GM12878 (cell line): ENCODE results near the gene SLC25A20. TPM values are rescaled to one million over a fixed set of nuclear protein-coding genes. Genes with fewer than 3 reads are reported as not detected.

Experiments
- ATAC-seq: fragments of 200-7000 bp; cut with Tn5 transposase; 3 replicates; pipeline ENCODE4 v1.9.1; 2020; ENCODE audit warnings: mild to moderate bottlenecking, moderate library complexity
- BruUV-seq: library from RNA; stranded (reverse); fragments of 400-500 nt; replicated peaks from 2 replicates; lab custom pipeline; 2021; lab: Mats Ljungman, UMichigan
- CTCF ChIA-PET: fragments of 300-600 bp; sonication (Branson Sonifier 250); formaldehyde crosslinking; extraction: SDS; loops from one replicate; lab custom pipeline; 2021; ENCODE audit warnings: inconsistent platforms; lab: Yijun Ruan, JAX
- POLR2A ChIA-PET: fragments of 350-600 bp; formaldehyde crosslinking; extraction: SDS; loops from one replicate; lab custom pipeline; 2021; ENCODE audit warnings: inconsistent platforms; lab: Charles Lee
- RAD21 ChIA-PET: fragments of 300-600 bp; sonication (Branson Sonifier 250); formaldehyde crosslinking; loops from one replicate; lab custom pipeline; 2023; ENCODE audit warnings: antibody characterized with exemption; ENCODE audit not compliant: unreplicated experiment; lab: Charles Lee
- SMC1A ChIA-PET: fragments of 300-600 bp; sonication (Branson Sonifier 250); formaldehyde crosslinking; loops from one replicate; lab custom pipeline; 2023; ENCODE audit not compliant: unreplicated experiment, uncharacterized antibody; lab: Charles Lee
- DNase-seq: peaks from one replicate; pipeline ENCODE4 v3.0.0-alpha.2; 2011; ENCODE audit warnings: low read depth, low spot score
- FAIRE-seq: peaks from 3 replicates; lab custom pipeline; 2011; peaks lifted over from hg19 to GRCh38; lab: Jason Lieb, UNC
- H2AFZ ChIP-seq: 2 replicates; pipeline ENCODE4 v1.6.0; 2011; ENCODE audit warnings: low read depth, low read length, control low read depth; ENCODE audit not compliant: control insufficient read depth
- H3K27ac ChIP-seq: 2 replicates; pipeline ENCODE4 v1.5.1; 2011; ENCODE audit warnings: control low read depth; ENCODE audit not compliant: control insufficient read depth, insufficient read depth
- H3K27me3 ChIP-seq, 2 experiments: replicated peaks in 1 of 2; 2 replicates each; pipeline versions ENCODE4 v1.6.0 to v1.6.1; 2011; ENCODE audit warnings: low read length in 1 of 2; ENCODE audit not compliant: control insufficient read depth in 2 of 2, insufficient read depth in 2 of 2
- H3K36me3 ChIP-seq, 2 experiments: 2 replicates each; pipeline ENCODE4 v1.5.1; 2011; ENCODE audit warnings: low read length in 1 of 2; ENCODE audit not compliant: control insufficient read depth in 2 of 2, insufficient read depth in 2 of 2
- H3K4me1 ChIP-seq: 2 replicates; pipeline ENCODE4 v1.6.1; 2011; ENCODE audit warnings: mild to moderate bottlenecking, low read length, moderate library complexity, mixed read lengths; ENCODE audit not compliant: control insufficient read depth, insufficient read depth
- H3K4me2 ChIP-seq: 2 replicates; pipeline ENCODE4 v1.6.0; 2011; ENCODE audit warnings: control low read depth; ENCODE audit not compliant: control insufficient read depth, insufficient read depth
- H3K4me3 ChIP-seq: fragments of 200-600 bp; sonication (generic); 2 replicates; pipeline ENCODE4 v1.5.1; 2016
- H3K79me2 ChIP-seq: 2 replicates; pipeline ENCODE4 v1.6.0; 2011; ENCODE audit warnings: low read length; ENCODE audit not compliant: control insufficient read depth, insufficient read depth
- H3K9ac ChIP-seq: 2 replicates; pipeline ENCODE4 v1.8.0; 2011; ENCODE audit warnings: low read length, control low read depth, mixed read lengths; ENCODE audit not compliant: control insufficient read depth, insufficient read depth
- H3K9me3 ChIP-seq: replicated peaks from 3 replicates; pipeline ENCODE4 v1.5.1; 2011; ENCODE audit warnings: mild to moderate bottlenecking, low read length; ENCODE audit not compliant: control insufficient read depth, insufficient read depth
- H4K20me1 ChIP-seq: 2 replicates; pipeline ENCODE4 v1.6.0; 2011; ENCODE audit not compliant: control insufficient read depth, insufficient read depth
- BCL11A ChIP-seq: IDR thresholded peaks from 2 replicates; pipeline ENCODE4 v1.6.1; 2011; ENCODE audit warnings: low read depth, low read length
- CHD2 ChIP-seq: IDR thresholded peaks from 2 replicates; pipeline ENCODE4 v1.6.1; 2011; ENCODE audit warnings: low read depth, low read length, improper control_type of control experiment, borderline replicate concordance
- DPF2 ChIP-seq: fragments of 450-650 bp; IDR thresholded peaks from 2 replicates; pipeline ENCODE4 v1.6.1; 2017; ENCODE audit warnings: mild to moderate bottlenecking
- E2F8 ChIP-seq: fragments of 450-650 bp; IDR thresholded peaks from 2 replicates; pipeline ENCODE4 v1.6.1; 2018; ENCODE audit warnings: mild to moderate bottlenecking, low read depth, moderate library complexity; ENCODE audit not compliant: partially characterized antibody
- ETV6 ChIP-seq, 2 experiments: fragments of 450-650 bp in 1 of 2; IDR thresholded peaks in 1 of 2; conservative IDR thresholded peaks in 1 of 2; 2 replicates each; pipeline ENCODE4 v1.6.1; 2014; ENCODE audit warnings: antibody characterized with exemption in 1 of 2, borderline replicate concordance in 1 of 2, low read depth in 1 of 2, mild to moderate bottlenecking in 1 of 2, moderate library complexity in 1 of 2
- FOS ChIP-seq: IDR thresholded peaks from 3 replicates; pipeline ENCODE4 v1.6.1; 2011; ENCODE audit warnings: borderline replicate concordance; ENCODE audit not compliant: insufficient read length; ENCODE audit errors: extremely low read depth
- IKZF2 ChIP-seq, 2 experiments: fragments of 450-650 bp; IDR thresholded peaks; 2 replicates each; pipeline ENCODE4 v1.6.1; 2017; ENCODE audit warnings: mild to moderate bottlenecking in 2 of 2, moderate library complexity in 2 of 2
- NR2C2 ChIP-seq: IDR thresholded peaks from 2 replicates; pipeline ENCODE4 v1.6.1; 2011; ENCODE audit warnings: borderline replicate concordance, low read depth; ENCODE audit not compliant: control insufficient read depth, insufficient read length
- PBX3 ChIP-seq: IDR thresholded peaks from 2 replicates; pipeline ENCODE4 v1.6.1; 2011; ENCODE audit warnings: mild to moderate bottlenecking, low read depth, low read length, moderate library complexity; ENCODE audit not compliant: insufficient replicate concordance
- POLR2AphosphoS2 ChIP-seq: IDR thresholded peaks from 2 replicates; pipeline ENCODE4 v1.6.1; 2011; ENCODE audit warnings: low read depth, mild to moderate bottlenecking, low read length, improper control_type of control experiment, moderate library complexity
- POU2F2 ChIP-seq: IDR thresholded peaks from 3 replicates; pipeline ENCODE4 v1.6.1; 2011; ENCODE audit warnings: low read depth, mild to moderate bottlenecking, low read length, borderline replicate concordance
- RBBP5 ChIP-seq: fragments of 200-600 bp; sonication (generic); conservative IDR thresholded peaks from 2 replicates; pipeline ENCODE4 v1.6.1; 2016
- RCOR1 ChIP-seq: conservative IDR thresholded peaks from 2 replicates; pipeline ENCODE4 v1.6.1; 2012; ENCODE audit warnings: low read depth, low read length, improper control_type of control experiment
- SUZ12 ChIP-seq: fragments of 200-600 bp; sonication (generic); IDR thresholded peaks from one replicate; pipeline ENCODE4 v1.6.1; 2018; ENCODE audit warnings: antibody characterized with exemption, mild to moderate bottlenecking; ENCODE audit not compliant: unreplicated experiment
- ZNF274 ChIP-seq: IDR thresholded peaks from one replicate; pipeline ENCODE4 v1.8.0; 2011; ENCODE audit not compliant: insufficient read length, insufficient read depth
- whole genome bisulfite sequencing: methylation state at CpG from one replicate; pipeline ENCODE4 v1.1.6; 2016; ENCODE audit warnings: low lambda C conversion rate; ENCODE audit not compliant: insufficient replicate concordance, insufficient coverage; ENCODE audit errors: missing lambda C conversion rate; 5-methylcytosine and 5-hydroxymethylcytosine counted together
- in situ Hi-C: fragments of 300-500 bp; cut with MboI; formaldehyde crosslinking; loops from 9 replicates; pipeline ENCODE4 v1.14.3; 2018; ENCODE audit warnings: mixed read lengths
- intact Hi-C: fragments of 100-400 bp; cut with micrococcal nuclease; formaldehyde crosslinking; loops from one replicate; pipeline ENCODE4 v1.14.2; 2022; ENCODE audit not compliant: unreplicated experiment
- polyA plus RNA-seq, 11 experiments: library from polyadenylated mRNA; depleted of rRNA in 4 of 11; unstranded in 6 of 11; stranded (reverse) in 5 of 11; fragments of >200 nt; fragmentation: Nextera tagmentation in 4 of 11; fragmentation: Illumina TruSeq in 1 of 11; extraction: Ambion mirVana in 4 of 11; extraction: Trizol in 1 of 11; gene quantifications; 1 replicate in 1 of 11; 2 replicates in 10 of 11; pipeline versions ENCODE4 v1.2.1 to v1.2.3, GENCODE V29; 2011 to 2016; ENCODE audit warnings: inconsistent platforms in 2 of 11, missing spikeins in 2 of 11, low read depth in 1 of 11
- total RNA-seq, 4 experiments: library from RNA; depleted of rRNA in 3 of 4; stranded (reverse); fragments of >200 nt in 3 of 4; fragmentation: Illumina TruSeq in 1 of 4; extraction: Trizol in 1 of 4; gene quantifications; 2 replicates each; pipeline versions ENCODE4 v1.2.1 to v1.2.3, GENCODE V29; 2013 to 2021
- TF ChIP-seq, protein P1 (sequence below): fragments of 450-650 bp; IDR thresholded peaks from 2 replicates; pipeline ENCODE4 v1.6.1; 2017; ENCODE audit warnings: borderline replicate concordance

SLC25A20 gene
- total and polyA plus RNA-seq, 10 of the 15 experiments (the other 5 are each of a cell fraction or from before 2014, with no cell fraction given) = 12.9 to 38.6 (median 22.1) TPM

- SMC1A ChIA-PET = interaction anchor here (1.0 kb wide), 1 partner anchor 59 kb away, joined by 3 read pairs; no protein-coding TSS in a partner anchor
- in situ Hi-C loops (no loop called here), intact Hi-C loops (loop anchor here (5.0 kb wide), 1 partner anchor 52 kb away; the partner anchor contains the start of gene SLC25A20)
- BruUV-seq = TSS peak; percentile 17
- DNase-seq (no peak), ATAC-seq (no peak), FAIRE-seq (no peak)
- H3K27me3 ChIP-seq = no peaks in the 10 kb centered on the region
- H3K4me2 ChIP-seq = no peak overlapping the region
- H3K36me3 ChIP-seq = no peaks in the 10 kb centered on the region
- RAD21 ChIA-PET = interaction anchor here (0.8 to 0.9 kb wide), 2 partner anchors 107 to 162 kb away, joined by 3 read pairs; partner anchors contain the start of gene WDR6
- H3K4me3 ChIP-seq = no peak overlapping the region
- H3K27ac ChIP-seq = no peak overlapping the region
- peaks cover 5% of the 10 kb centered on the region; the same call in 1 of the 2 replicates for H3K4me1 ChIP-seq
- H3K9ac ChIP-seq = no peak overlapping the region
- CTCF ChIA-PET = interaction anchor here (1.2 kb wide), 1 partner anchor 53 kb away, joined by 3 read pairs; no protein-coding TSS in a partner anchor
- H2AFZ ChIP-seq = no peak overlapping the region
- H3K9me3 ChIP-seq = no peaks in the 10 kb centered on the region
- POLR2A ChIA-PET = interaction anchor here (0.7 to 1.0 kb wide), 2 partner anchors 9 to 130 kb away, joined by 3 to 4 read pairs; no protein-coding TSS in a partner anchor
- peaks cover 8% of the 10 kb centered on the region for H3K79me2 ChIP-seq
- H4K20me1 ChIP-seq = no peaks in the 10 kb centered on the region
- 93% methylated on average over 2 of the region's 2 CpGs for WGBS
- TF ChIP-seq BCL11A (no peak), ETV6 (conservative IDR thresholded peaks at IDR 0.05 in 1 of 2, IDR thresholded peaks at IDR 0.05 in 1 of 2; ENCODE audit: borderline replicate concordance in 1 of 2, low read depth in 1 of 2) (no peak), NR2C2 (no peak), SUZ12 (no peak), POU2F2 (no peak), E2F8 (no peak), DPF2 (no peak), PBX3 (no peak), POLR2AphosphoS2 (no peak), CHD2 (no peak), ZNF274 (no peak), RBBP5 (no peak), FOS (no peak), RCOR1 (no peak), IKZF2 (IDR thresholded peaks at IDR 0.05) (no peak)
- TF ChIP-seq, protein P1, sequence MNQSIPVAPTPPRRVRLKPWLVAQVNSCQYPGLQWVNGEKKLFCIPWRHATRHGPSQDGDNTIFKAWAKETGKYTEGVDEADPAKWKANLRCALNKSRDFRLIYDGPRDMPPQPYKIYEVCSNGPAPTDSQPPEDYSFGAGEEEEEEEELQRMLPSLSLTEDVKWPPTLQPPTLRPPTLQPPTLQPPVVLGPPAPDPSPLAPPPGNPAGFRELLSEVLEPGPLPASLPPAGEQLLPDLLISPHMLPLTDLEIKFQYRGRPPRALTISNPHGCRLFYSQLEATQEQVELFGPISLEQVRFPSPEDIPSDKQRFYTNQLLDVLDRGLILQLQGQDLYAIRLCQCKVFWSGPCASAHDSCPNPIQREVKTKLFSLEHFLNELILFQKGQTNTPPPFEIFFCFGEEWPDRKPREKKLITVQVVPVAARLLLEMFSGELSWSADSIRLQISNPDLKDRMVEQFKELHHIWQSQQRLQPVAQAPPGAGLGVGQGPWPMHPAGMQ = no peak
Observed at GRCh38 chr3:48845170-48845569, 53.5 kb downstream of the SLC25A20 start.
